Neural progenitor cell (in vitro differentiated cells): Measurements from ENCODE around the gene ADCY4. TPM values are rescaled to one million over a fixed set of nuclear protein-coding genes. Genes with fewer than 3 reads are reported as not detected.

Experiments
- DNase-seq: peaks from one replicate; pipeline ENCODE4 v3.0.0-alpha.2; 2016; ENCODE audit warnings: low spot score
- H2AFZ ChIP-seq: fragments of 200-600 bp; sonication (generic); replicated peaks from 2 replicates; pipeline ENCODE4 v1.6.1; 2016; ENCODE audit warnings: antibody characterized with exemption
- H3F3A ChIP-seq: fragments of 200-600 bp; sonication (generic); 2 replicates; pipeline ENCODE4 v1.6.1; 2016; ENCODE audit warnings: antibody characterized with exemption, low read depth
- H3K27ac ChIP-seq: fragments of 200-600 bp; sonication (generic); 2 replicates; pipeline ENCODE4 v1.5.1; 2016; ENCODE audit warnings: mild to moderate bottlenecking
- H3K27me3 ChIP-seq: fragments of 200-600 bp; sonication (generic); 2 replicates; pipeline ENCODE4 v1.6.1; 2016; ENCODE audit warnings: mild to moderate bottlenecking, moderate library complexity
- H3K36me3 ChIP-seq: fragments of 200-600 bp; sonication (generic); 2 replicates; pipeline ENCODE4 v1.5.1; 2016
- H3K4me1 ChIP-seq: fragments of 200-600 bp; sonication (generic); 2 replicates; pipeline ENCODE4 v1.6.1; 2016; ENCODE audit warnings: mixed run types
- H3K4me2 ChIP-seq: fragments of 200-600 bp; sonication (generic); 2 replicates; pipeline ENCODE4 v1.6.1; 2016
- H3K4me3 ChIP-seq: fragments of 200-600 bp; sonication (generic); 2 replicates; pipeline ENCODE4 v1.5.1; 2016
- H3K79me2 ChIP-seq: fragments of 200-600 bp; sonication (generic); 2 replicates; pipeline ENCODE4 v1.6.1; 2016; ENCODE audit warnings: low read depth
- H3K9ac ChIP-seq: fragments of 200-600 bp; sonication (generic); 2 replicates; pipeline ENCODE4 v1.6.1; 2016
- H3K9me3 ChIP-seq: fragments of 200-600 bp; sonication (generic); 2 replicates; pipeline ENCODE4 v1.5.1; 2016; ENCODE audit warnings: low read depth
- H4K20me1 ChIP-seq: fragments of 200-600 bp; sonication (generic); 2 replicates; pipeline ENCODE4 v1.6.1; 2016; ENCODE audit warnings: low read depth
- H3K27ac Mint-ChIP-seq: 3 replicates; pipeline ENCODE4 v1.8.0; 2021; ENCODE audit warnings: mixed read lengths
- H3K27me3 Mint-ChIP-seq: 2 replicates; pipeline ENCODE4 v1.8.0; 2022; ENCODE audit warnings: low read depth, mild to moderate bottlenecking, inconsistent platforms, moderate library complexity, mixed read lengths; ENCODE audit not compliant: insufficient read depth
- H3K36me3 Mint-ChIP-seq: 3 replicates; pipeline ENCODE4 v1.8.0; 2021; ENCODE audit warnings: mixed read lengths
- H3K4me1 Mint-ChIP-seq: 3 replicates; pipeline ENCODE4 v1.8.0; 2021; ENCODE audit warnings: mixed read lengths
- H3K4me3 Mint-ChIP-seq: 3 replicates; pipeline ENCODE4 v1.8.0; 2021; ENCODE audit warnings: mild to moderate bottlenecking, moderate library complexity, mixed read lengths
- H3K9me3 Mint-ChIP-seq: 3 replicates; pipeline ENCODE4 v1.8.0; 2020; ENCODE audit warnings: mixed read lengths
- CTCF ChIP-seq: fragments of 200-600 bp; sonication (generic); IDR thresholded peaks from 2 replicates; pipeline ENCODE4 v1.5.1; 2017; ENCODE audit warnings: antibody characterized with exemption, mild to moderate bottlenecking
- EZH2 ChIP-seq: fragments of 200-600 bp; sonication (generic); IDR thresholded peaks from 2 replicates; pipeline ENCODE4 v1.6.1; 2017; ENCODE audit warnings: antibody characterized with exemption, mild to moderate bottlenecking, moderate library complexity
- EZH2phosphoT487 ChIP-seq: fragments of 200-600 bp; sonication (generic); IDR thresholded peaks from 2 replicates; pipeline ENCODE4 v1.6.1; 2017; ENCODE audit warnings: antibody characterized with exemption
- total RNA-seq: library from RNA; depleted of rRNA; stranded (reverse); fragments of >200 nt; gene quantifications from 2 replicates; pipeline ENCODE4 v1.2.3, GENCODE V29; 2015; ENCODE audit warnings: low replicate concordance

ADCY4 gene
- total RNA-seq, 1 donor from 2014 or later, result not detected

DNA sequence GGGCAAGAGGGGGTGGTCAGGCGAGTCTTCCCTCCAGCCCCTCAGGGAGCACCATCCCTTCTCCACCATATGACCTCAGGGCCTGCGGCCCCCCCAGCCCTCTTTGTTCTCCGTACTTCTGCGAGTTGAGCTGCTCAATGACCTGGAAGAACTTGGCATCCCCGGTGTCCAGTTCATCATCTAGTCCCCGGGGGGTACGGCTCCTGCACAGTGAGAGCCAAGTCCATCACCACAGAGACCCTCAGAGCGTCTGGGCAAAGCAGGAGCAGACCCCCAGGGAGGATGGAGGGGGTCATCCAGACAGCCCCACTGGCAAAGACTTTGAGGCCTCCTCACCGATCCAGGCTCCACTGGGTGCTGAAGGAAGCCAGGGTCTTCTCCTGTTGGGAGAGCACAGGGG, 8.9 kb downstream of the ADCY4 start:
- Mint-ChIP-seq H3K27ac (no peak overlapping the region), H3K27me3 (peaks cover 22% of the 10 kb centered on the region), H3K9me3 (no peaks in the 10 kb centered on the region), H3K4me1 (peaks cover 2% of the 10 kb centered on the region), H3K4me3 (no peak overlapping the region), H3K36me3 (no peaks in the 10 kb centered on the region)
- Histone ChIP-seq H3K27me3 (peaks cover 27% of the 10 kb centered on the region), H3K27ac (no peak overlapping the region), H3F3A (no peaks in the 10 kb centered on the region), H4K20me1 (no peaks in the 10 kb centered on the region), H3K9me3 (no peaks in the 10 kb centered on the region), H3K79me2 (no peaks in the 10 kb centered on the region), H3K4me1 (no peaks in the 10 kb centered on the region), H2AFZ (no peak overlapping the region), H3K36me3 (no peaks in the 10 kb centered on the region), H3K9ac (no peak overlapping the region), H3K4me2 (no peak overlapping the region), H3K4me3 (no peak overlapping the region)
- TF ChIP-seq CTCF (no peak), EZH2phosphoT487 (no peak), EZH2 (no peak)
- no peak for DNase-seq

DNA sequence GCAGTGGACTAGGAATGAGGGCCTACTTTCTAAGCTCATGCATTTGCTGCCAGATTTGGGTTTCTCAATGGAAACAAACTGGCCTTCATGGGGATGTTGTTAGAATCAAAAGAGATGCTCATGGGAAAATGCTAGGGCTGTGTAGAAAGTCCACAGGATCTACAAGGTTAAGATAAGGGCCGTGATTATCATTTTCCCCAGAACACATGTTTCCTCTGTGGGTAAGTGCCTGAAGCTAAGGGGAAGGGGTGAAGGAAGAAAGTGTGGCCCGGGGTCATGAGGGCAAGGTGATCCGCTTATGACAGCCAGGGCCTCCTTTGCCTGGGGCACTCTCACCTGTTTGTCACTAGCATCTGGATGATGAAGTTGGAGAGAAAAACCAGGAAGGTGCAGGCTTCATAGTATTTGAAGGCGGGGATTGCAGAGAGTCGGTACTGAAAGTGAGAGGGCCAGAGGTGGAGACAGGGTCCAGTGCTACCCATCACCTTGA, 9.8 kb downstream of the ADCY4 start:
- Histone ChIP-seq H3K4me2 (no peak overlapping the region), H3K9ac (no peak overlapping the region), H3K27me3 (peaks cover 23% of the 10 kb centered on the region), H3K4me1 (no peaks in the 10 kb centered on the region), H4K20me1 (no peaks in the 10 kb centered on the region), H3K79me2 (no peaks in the 10 kb centered on the region), H3K4me3 (no peak overlapping the region), H3K27ac (no peak overlapping the region), H3K9me3 (no peaks in the 10 kb centered on the region), H2AFZ (no peak overlapping the region), H3F3A (no peaks in the 10 kb centered on the region), H3K36me3 (no peaks in the 10 kb centered on the region)
- TF ChIP-seq EZH2phosphoT487 (no peak), EZH2 (no peak), CTCF (no peak)
- DNase-seq, result no peak
- Mint-ChIP-seq H3K27me3 (peaks cover 21% of the 10 kb centered on the region), H3K27ac (no peak overlapping the region), H3K4me1 (peaks cover 2% of the 10 kb centered on the region), H3K4me3 (no peak overlapping the region), H3K9me3 (no peaks in the 10 kb centered on the region), H3K36me3 (no peaks in the 10 kb centered on the region)

DNA sequence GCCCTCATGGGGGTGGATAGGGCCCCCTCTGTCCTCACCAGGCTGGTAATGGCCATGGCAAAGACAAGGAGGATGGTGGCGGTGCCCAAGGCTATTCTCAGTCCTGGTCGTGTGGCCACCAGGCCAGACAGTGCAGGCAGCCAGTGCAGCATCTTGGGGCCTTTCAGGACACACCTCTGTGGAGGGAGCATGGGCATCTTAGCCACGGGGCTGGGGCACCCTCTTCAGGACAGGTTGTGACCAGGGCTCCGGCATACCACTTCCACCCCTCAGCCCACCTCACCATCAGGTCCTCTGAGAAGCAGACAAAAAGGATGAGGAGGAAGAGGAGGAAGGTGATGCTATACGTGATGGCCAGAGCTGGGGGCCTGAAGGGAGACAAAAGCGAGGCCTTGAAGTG, 10.8 kb downstream of the ADCY4 start:
- Histone ChIP-seq H3K36me3 (no peaks in the 10 kb centered on the region), H3K4me1 (no peaks in the 10 kb centered on the region), H3K4me2 (no peak overlapping the region), H3F3A (no peaks in the 10 kb centered on the region), H3K9ac (no peak overlapping the region), H2AFZ (no peak overlapping the region), H4K20me1 (no peaks in the 10 kb centered on the region), H3K27ac (no peak overlapping the region), H3K4me3 (no peak overlapping the region), H3K79me2 (no peaks in the 10 kb centered on the region), H3K9me3 (no peaks in the 10 kb centered on the region), H3K27me3 (peaks cover 23% of the 10 kb centered on the region)
- no peak for TF ChIP-seq EZH2
- TF ChIP-seq EZH2phosphoT487, result no peak
- no peak for TF ChIP-seq CTCF
- DNase-seq, result no peak
- Mint-ChIP-seq H3K27ac (no peak overlapping the region), H3K27me3 (peaks cover 16% of the 10 kb centered on the region), H3K4me3 (no peak overlapping the region), H3K36me3 (no peaks in the 10 kb centered on the region), H3K4me1 (peaks cover 2% of the 10 kb centered on the region), H3K9me3 (no peaks in the 10 kb centered on the region)
